ENCODE data around the gene DCTPP1. TPM values are rescaled to one million over a fixed set of nuclear protein-coding genes. Genes with fewer than 3 reads are reported as not detected.
A peak's percentile ranks its signal among the peaks of the same experiment; 100 is the strongest.

DCTPP1 gene
- total and polyA plus RNA-seq, 2 of the 13 experiments (the other 11 are each of a cell fraction or from before 2014, with no cell fraction given) = 54.8 to 74.4 TPM

DNA sequence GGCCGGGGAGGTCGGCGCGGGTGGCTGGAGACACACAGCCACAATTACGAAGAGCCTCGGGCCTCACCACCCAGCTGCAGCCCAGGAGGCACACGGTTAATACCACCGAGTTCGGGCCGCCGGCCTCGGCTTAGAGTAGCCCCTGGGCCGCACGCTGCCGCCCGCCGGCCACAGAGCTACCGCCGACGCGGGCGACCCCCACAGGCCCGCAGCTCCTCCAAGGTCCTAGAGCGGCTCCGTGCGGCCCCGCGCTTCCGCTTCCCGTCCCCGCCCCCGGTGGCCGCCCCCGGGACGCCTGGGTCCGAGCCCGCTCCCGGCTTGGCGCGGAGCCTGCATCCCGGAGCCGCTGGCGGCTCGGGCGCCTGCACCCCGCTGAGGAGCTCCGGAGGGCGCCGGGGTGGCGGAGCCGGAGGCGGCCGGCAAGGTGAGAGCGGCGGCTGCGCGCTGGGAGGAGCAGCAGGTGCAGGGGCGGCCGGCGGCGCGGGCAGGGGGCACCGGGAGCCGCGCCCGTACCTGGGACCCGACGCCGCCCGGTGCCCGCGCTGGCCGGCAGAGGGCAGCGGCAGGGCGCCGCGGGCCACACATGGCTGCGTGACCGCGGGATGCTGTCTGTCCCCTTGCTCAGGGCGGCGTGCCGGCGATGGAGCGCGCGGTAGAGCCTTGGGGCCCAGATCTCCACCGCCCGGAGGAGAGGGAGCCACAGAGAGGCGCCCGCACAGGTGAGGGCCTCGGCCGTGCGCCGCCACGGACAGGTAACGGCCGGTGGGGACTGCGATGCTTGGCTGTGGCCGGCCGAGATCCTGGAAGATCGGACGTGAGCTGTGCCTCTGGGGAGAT is 34.5 kb downstream of the DCTPP1 start, which contains the start of gene ZNF48 (continued):
- TF ChIP-seq ESRRA (CRISPR knock-in tag; IDR thresholded peaks at IDR 0.05; ENCODE audit: low read depth) (peak; percentile 32; the same call in 1 of the 2 replicates), FOXC1 (CRISPR knock-in tag; IDR thresholded peaks at IDR 0.05; ENCODE audit: borderline replicate concordance) (peak; percentile 71; the same call in 1 of the 2 replicates), GPN1 (CRISPR knock-in tag; IDR thresholded peaks at IDR 0.05; ENCODE audit: borderline replicate concordance) (no peak), DDIT3 (CRISPR knock-in tag; IDR thresholded peaks at IDR 0.05) (no peak), ZNF776 (CRISPR knock-in tag; IDR thresholded peaks at IDR 0.05) (no peak; the same call in 1 of the 2 replicates), ZNF780A (CRISPR knock-in tag; IDR thresholded peaks at IDR 0.05) (0 out of 2 replicates have a peak, but pooled peaks have one; percentile 36), ZNF337 (CRISPR knock-in tag; IDR thresholded peaks at IDR 0.05; ENCODE audit: borderline replicate concordance, low read depth) (no peak), LCORL (IDR thresholded peaks at IDR 0.05) (no peak), LCORL (CRISPR knock-in tag; IDR thresholded peaks at IDR 0.05) (peak; percentile 62; the same call in 1 of the 2 replicates), ELF3 (CRISPR knock-in tag; IDR thresholded peaks at IDR 0.05) (peak; percentile 52; the same call in 1 of the 2 replicates), ZBTB20 (CRISPR knock-in tag; IDR thresholded peaks at IDR 0.05; ENCODE audit: borderline replicate concordance, low read depth) (peak; percentile 43; the same call in 1 of the 2 replicates), ZBTB3 (CRISPR knock-in tag; IDR thresholded peaks at IDR 0.05; ENCODE audit: borderline replicate concordance, low read depth) (0 out of 2 replicates have a peak, but pooled peaks have one; percentile 78), FOXP1 (IDR thresholded peaks at IDR 0.05) (no peak), FOXP1 (CRISPR knock-in tag; IDR thresholded peaks at IDR 0.05) (no peak), ZNF546 (CRISPR knock-in tag; conservative IDR thresholded peaks at IDR 0.05) (0 out of 2 replicates have a peak, but pooled peaks have one; percentile 27), ZBTB14 (CRISPR knock-in tag; IDR thresholded peaks at IDR 0.05) (peak; percentile 48), KDM2A (CRISPR knock-in tag; IDR thresholded peaks at IDR 0.05; ENCODE audit: borderline replicate concordance, low read depth) (peak; percentile 83; the same call in 1 of the 2 replicates), RBAK (CRISPR knock-in tag; IDR thresholded peaks at IDR 0.05) (no peak), ZMAT3 (CRISPR knock-in tag; conservative IDR thresholded peaks at IDR 0.05) (peak; percentile 78), ATRX (CRISPR knock-in tag; IDR thresholded peaks at IDR 0.05; ENCODE audit: borderline replicate concordance) (no peak), AGO2 (optimal IDR thresholded peaks at IDR 0.05; ENCODE audit: low read depth, low read length) (peak; percentile 30), ZNF350 (CRISPR knock-in tag; IDR thresholded peaks at IDR 0.05; ENCODE audit: borderline replicate concordance, low read depth) (peak; percentile 64; the same call in 1 of the 2 replicates)
- TF ChIP-seq, protein P1, sequence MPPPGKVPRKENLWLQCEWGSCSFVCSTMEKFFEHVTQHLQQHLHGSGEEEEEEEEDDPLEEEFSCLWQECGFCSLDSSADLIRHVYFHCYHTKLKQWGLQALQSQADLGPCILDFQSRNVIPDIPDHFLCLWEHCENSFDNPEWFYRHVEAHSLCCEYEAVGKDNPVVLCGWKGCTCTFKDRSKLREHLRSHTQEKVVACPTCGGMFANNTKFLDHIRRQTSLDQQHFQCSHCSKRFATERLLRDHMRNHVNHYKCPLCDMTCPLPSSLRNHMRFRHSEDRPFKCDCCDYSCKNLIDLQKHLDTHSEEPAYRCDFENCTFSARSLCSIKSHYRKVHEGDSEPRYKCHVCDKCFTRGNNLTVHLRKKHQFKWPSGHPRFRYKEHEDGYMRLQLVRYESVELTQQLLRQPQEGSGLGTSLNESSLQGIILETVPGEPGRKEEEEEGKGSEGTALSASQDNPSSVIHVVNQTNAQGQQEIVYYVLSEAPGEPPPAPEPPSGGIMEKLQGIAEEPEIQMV (CRISPR knock-in tag; IDR thresholded peaks at IDR 0.05; ENCODE audit: low read depth) = peak; percentile 29
- TF ChIP-seq, protein P2, sequence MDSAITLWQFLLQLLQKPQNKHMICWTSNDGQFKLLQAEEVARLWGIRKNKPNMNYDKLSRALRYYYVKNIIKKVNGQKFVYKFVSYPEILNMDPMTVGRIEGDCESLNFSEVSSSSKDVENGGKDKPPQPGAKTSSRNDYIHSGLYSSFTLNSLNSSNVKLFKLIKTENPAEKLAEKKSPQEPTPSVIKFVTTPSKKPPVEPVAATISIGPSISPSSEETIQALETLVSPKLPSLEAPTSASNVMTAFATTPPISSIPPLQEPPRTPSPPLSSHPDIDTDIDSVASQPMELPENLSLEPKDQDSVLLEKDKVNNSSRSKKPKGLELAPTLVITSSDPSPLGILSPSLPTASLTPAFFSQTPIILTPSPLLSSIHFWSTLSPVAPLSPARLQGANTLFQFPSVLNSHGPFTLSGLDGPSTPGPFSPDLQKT (CRISPR knock-in tag; IDR thresholded peaks at IDR 0.05; ENCODE audit: borderline replicate concordance) = no peak
- TF ChIP-seq, protein P3, sequence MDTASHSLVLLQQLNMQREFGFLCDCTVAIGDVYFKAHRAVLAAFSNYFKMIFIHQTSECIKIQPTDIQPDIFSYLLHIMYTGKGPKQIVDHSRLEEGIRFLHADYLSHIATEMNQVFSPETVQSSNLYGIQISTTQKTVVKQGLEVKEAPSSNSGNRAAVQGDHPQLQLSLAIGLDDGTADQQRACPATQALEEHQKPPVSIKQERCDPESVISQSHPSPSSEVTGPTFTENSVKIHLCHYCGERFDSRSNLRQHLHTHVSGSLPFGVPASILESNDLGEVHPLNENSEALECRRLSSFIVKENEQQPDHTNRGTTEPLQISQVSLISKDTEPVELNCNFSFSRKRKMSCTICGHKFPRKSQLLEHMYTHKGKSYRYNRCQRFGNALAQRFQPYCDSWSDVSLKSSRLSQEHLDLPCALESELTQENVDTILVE (CRISPR knock-in tag; IDR thresholded peaks at IDR 0.05) = peak; percentile 98

Measured in HepG2 (cell line).